ENCODE measurements around the gene TDRD12. TPM values are rescaled to one million over a fixed set of nuclear protein-coding genes. Genes with fewer than 3 reads are reported as not detected.

The TDRD12 gene
- polyA plus RNA-seq, 1 donor (not counting 4 experiments of a cell fraction or from before 2014, with no cell fraction given), result 0.04 TPM

- H3K4me3 ChIP-seq (ENCODE audit: control insufficient read depth in 2 of 3, extremely low read depth in 1 of 3, insufficient read depth in 2 of 3, low read depth in 1 of 3, low read length in 3 of 3), result no peak overlapping the region
- no peak overlapping the region for H3K4me2 ChIP-seq (ENCODE audit: control insufficient read depth, extremely low read depth, insufficient read depth, low read depth, low read length)
- DNase-seq (ENCODE audit: low read depth, low spot score) (no peak), FAIRE-seq (no peak)
- H3K9ac ChIP-seq (ENCODE audit: control insufficient read depth, extremely low read depth, insufficient read depth, low read length), result no peak overlapping the region
- H2AFZ ChIP-seq (ENCODE audit: control insufficient read depth, low read length), result no peak overlapping the region
- no peak for TF ChIP-seq EZH2 (IDR thresholded peaks at IDR 0.05; ENCODE audit: low read length)
- TF ChIP-seq, protein P1, sequence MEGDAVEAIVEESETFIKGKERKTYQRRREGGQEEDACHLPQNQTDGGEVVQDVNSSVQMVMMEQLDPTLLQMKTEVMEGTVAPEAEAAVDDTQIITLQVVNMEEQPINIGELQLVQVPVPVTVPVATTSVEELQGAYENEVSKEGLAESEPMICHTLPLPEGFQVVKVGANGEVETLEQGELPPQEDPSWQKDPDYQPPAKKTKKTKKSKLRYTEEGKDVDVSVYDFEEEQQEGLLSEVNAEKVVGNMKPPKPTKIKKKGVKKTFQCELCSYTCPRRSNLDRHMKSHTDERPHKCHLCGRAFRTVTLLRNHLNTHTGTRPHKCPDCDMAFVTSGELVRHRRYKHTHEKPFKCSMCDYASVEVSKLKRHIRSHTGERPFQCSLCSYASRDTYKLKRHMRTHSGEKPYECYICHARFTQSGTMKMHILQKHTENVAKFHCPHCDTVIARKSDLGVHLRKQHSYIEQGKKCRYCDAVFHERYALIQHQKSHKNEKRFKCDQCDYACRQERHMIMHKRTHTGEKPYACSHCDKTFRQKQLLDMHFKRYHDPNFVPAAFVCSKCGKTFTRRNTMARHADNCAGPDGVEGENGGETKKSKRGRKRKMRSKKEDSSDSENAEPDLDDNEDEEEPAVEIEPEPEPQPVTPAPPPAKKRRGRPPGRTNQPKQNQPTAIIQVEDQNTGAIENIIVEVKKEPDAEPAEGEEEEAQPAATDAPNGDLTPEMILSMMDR (optimal IDR thresholded peaks at IDR 0.05 in 1 of 3, IDR thresholded peaks at IDR 0.05 in 1 of 3, conservative IDR thresholded peaks at IDR 0.05 in 1 of 3; ENCODE audit: extremely low read depth in 1 of 3, insufficient read depth in 2 of 3, low read length in 3 of 3), result no peak
- no peaks in the 10 kb centered on the region for H3K36me3 ChIP-seq (ENCODE audit: control insufficient read depth in 2 of 2, extremely low read depth in 1 of 2, insufficient read depth in 2 of 2, low read length in 2 of 2)
- no peaks in the 10 kb centered on the region for H4K20me1 ChIP-seq (ENCODE audit: control insufficient read depth, extremely low read depth, insufficient read depth, low read length)
- H3K27ac ChIP-seq (ENCODE audit: control insufficient read depth, insufficient read depth, low read length), result no peak overlapping the region
- dilution Hi-C loops (cut with MboI; ENCODE audit: extremely low pct_ligation_motif_present, low sequenced_read_pairs), result no loop called here
- no peaks in the 10 kb centered on the region for H3K9me1 ChIP-seq (ENCODE audit: control insufficient read depth, extremely low read depth, insufficient read depth, low read length)
- H3K9me3 ChIP-seq (ENCODE audit: control insufficient read depth, low read depth, low read length), result no peaks in the 10 kb centered on the region
- H3K4me1 ChIP-seq (ENCODE audit: control insufficient read depth, extremely low read depth, insufficient read depth, low read length), result no peaks in the 10 kb centered on the region
- H3K27me3 ChIP-seq (ENCODE audit: control insufficient read depth, extremely low read depth, insufficient read depth, low read length), result no peaks in the 10 kb centered on the region
- H3K79me2 ChIP-seq (ENCODE audit: control insufficient read depth, insufficient read depth, low read length), result no peaks in the 10 kb centered on the region
Measured at GRCh38 chr19:32829345-32829896, 109.9 kb downstream of the TDRD12 start.

- Histone ChIP-seq H3K36me3 (ENCODE audit: control insufficient read depth in 2 of 2, extremely low read depth in 1 of 2, insufficient read depth in 2 of 2, low read length in 2 of 2) (no peaks in the 10 kb centered on the region), H3K4me2 (ENCODE audit: control insufficient read depth, extremely low read depth, insufficient read depth, low read depth, low read length) (no peak overlapping the region), H3K4me3 (ENCODE audit: control insufficient read depth in 2 of 3, extremely low read depth in 1 of 3, insufficient read depth in 2 of 3, low read depth in 1 of 3, low read length in 3 of 3) (no peak overlapping the region), H3K27ac (ENCODE audit: control insufficient read depth, insufficient read depth, low read length) (no peak overlapping the region), H3K79me2 (ENCODE audit: control insufficient read depth, insufficient read depth, low read length) (no peaks in the 10 kb centered on the region), H3K9ac (ENCODE audit: control insufficient read depth, extremely low read depth, insufficient read depth, low read length) (no peak overlapping the region), H3K9me3 (ENCODE audit: control insufficient read depth, low read depth, low read length) (no peaks in the 10 kb centered on the region), H4K20me1 (ENCODE audit: control insufficient read depth, extremely low read depth, insufficient read depth, low read length) (no peaks in the 10 kb centered on the region), H2AFZ (ENCODE audit: control insufficient read depth, low read length) (no peak overlapping the region), H3K4me1 (ENCODE audit: control insufficient read depth, extremely low read depth, insufficient read depth, low read length) (no peaks in the 10 kb centered on the region), H3K27me3 (ENCODE audit: control insufficient read depth, extremely low read depth, insufficient read depth, low read length) (no peaks in the 10 kb centered on the region), H3K9me1 (ENCODE audit: control insufficient read depth, extremely low read depth, insufficient read depth, low read length) (no peaks in the 10 kb centered on the region)
- TF ChIP-seq, protein P1 (optimal IDR thresholded peaks at IDR 0.05 in 1 of 3, IDR thresholded peaks at IDR 0.05 in 1 of 3, conservative IDR thresholded peaks at IDR 0.05 in 1 of 3; ENCODE audit: extremely low read depth in 1 of 3, insufficient read depth in 2 of 3, low read length in 3 of 3), result no peak
- no peak for TF ChIP-seq EZH2 (IDR thresholded peaks at IDR 0.05; ENCODE audit: low read length)
- FAIRE-seq (no peak), DNase-seq (ENCODE audit: low read depth, low spot score) (no peak)
- dilution Hi-C loops (cut with MboI; ENCODE audit: extremely low pct_ligation_motif_present, low sequenced_read_pairs), result no loop called here
Measured at GRCh38 chr19:32830231-32831014, 110.9 kb downstream of the TDRD12 start.
